ENCODE data around the gene BCL6.

GRCh38 chr3:187735837-187736236, 9.4 kb downstream of the BCL6 start:
- no peak for TF ChIP-seq ZFP30 (CRISPR knock-in tag; IDR thresholded peaks at IDR 0.05)
- TF ChIP-seq PATZ1 (CRISPR knock-in tag; IDR thresholded peaks at IDR 0.05; ENCODE audit: borderline replicate concordance) = no peak
- TF ChIP-seq ZFP3 (CRISPR knock-in tag; IDR thresholded peaks at IDR 0.05) = no peak
- no peak for TF ChIP-seq ESRRG (CRISPR knock-in tag; IDR thresholded peaks at IDR 0.05)
- no peak for TF ChIP-seq ZNF8 (CRISPR knock-in tag; IDR thresholded peaks at IDR 0.05)
- TF ChIP-seq BACH2 (CRISPR knock-in tag; IDR thresholded peaks at IDR 0.05; ENCODE audit: borderline replicate concordance) = no peak
- TF ChIP-seq GLIS3 (CRISPR knock-in tag; IDR thresholded peaks at IDR 0.05) = no peak
